ENCODE results near the gene TMEM106C.
"Not testable (repeated sequence)": the region's sequence is repeated elsewhere in the genome, so short reads cannot be mapped to it uniquely, and the experiment has no call there.

The TMEM106C gene

GRCh38 chr12:47950856-47951468, 12.4 kb upstream of the TMEM106C start:
- no peak for DNase-seq

GRCh38 chr12:47954058-47954457, 9.3 kb upstream of the TMEM106C start:
- DNase-seq = no peak

DNA sequence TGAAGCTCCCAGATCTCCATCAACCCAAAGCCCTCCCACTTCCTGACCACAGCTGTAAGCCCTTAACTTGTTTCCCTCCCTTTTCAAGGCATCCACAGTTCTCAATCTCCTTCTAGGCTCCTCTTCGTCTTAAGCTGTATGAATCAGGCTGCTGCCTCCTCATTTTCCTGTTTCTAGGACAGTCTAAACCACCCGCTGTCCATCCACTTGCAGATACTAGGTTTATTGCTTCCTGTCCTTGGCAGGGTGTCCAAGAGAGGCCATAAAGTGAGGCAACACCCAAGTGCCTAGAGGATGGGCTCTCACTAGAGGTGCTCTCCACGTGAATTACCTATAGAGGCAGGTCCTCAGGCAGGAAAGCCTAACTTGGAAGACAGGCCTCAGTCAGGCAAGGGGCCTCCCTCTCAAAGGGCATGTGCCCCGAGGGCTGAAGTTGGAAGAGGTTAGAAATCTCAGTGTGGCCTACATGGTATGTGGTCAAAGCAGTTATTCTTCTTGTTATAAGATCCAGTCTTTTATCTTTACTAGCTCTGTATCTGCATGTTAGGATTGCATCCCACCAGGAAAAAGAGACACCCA, 8.8 kb upstream of the TMEM106C start:
- no peak for DNase-seq

DNA sequence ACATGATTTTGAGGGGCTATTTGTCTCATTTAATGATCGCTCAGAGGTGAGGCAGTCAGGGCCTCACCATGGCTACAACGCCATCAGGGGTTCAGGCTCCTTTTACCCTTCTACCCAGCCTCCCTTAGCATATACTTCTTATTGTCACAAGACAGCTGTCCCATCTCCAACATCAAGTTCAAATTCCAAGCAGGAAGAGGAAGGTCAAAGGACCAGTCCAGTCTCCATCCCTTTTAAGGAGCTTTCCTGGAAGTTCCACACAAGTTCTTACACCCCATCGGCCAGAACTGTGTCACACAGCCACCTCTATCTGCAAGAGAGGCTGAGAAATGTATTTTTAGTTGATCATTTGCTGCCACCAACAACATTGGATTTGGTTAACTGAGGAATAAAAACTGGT, 8.3 kb upstream of the TMEM106C start:
- no peak for DNase-seq

DNA sequence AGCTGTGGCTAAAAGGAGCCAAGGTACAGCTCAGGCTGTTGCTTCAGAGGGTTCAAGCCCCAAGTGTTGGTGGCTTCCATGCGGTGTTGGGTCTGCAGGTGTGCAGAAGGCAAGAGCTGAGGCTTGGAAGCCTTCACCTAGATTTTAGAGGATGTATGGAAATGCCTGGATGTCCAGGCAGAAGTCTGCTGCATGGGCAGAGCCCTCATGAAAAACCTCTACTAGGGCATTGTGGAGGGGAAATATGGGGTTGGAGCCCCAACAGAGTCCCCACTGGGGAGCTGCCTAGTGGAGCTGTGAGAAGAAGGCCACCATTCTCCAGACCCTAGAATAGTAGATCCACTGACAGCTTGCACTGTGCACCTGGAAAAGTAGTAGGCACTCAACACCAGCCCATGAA, 5.7 kb upstream of the TMEM106C start:
- not testable (repeated sequence) for DNase-seq

DNA sequence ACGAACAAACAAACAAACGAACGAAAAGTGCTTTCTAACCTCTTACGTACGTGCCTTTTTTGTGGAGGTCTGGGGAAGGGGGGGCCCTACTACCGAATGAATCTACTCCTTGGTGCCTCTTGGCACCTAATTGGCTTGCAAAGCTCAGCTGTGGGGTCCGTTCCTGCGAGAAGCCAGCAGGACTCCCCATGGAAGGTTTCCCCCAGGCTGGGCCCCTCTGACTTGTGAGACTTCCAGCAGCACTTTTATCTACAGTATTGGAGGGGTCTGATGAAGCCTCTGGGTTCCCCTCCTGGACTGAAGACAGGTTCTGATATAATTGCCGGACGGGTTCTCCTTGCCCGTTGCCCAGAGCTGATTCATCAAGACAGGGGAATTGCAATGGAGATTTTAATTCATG, 1.2 kb upstream of the TMEM106C start:
- no peak for DNase-seq

DNA sequence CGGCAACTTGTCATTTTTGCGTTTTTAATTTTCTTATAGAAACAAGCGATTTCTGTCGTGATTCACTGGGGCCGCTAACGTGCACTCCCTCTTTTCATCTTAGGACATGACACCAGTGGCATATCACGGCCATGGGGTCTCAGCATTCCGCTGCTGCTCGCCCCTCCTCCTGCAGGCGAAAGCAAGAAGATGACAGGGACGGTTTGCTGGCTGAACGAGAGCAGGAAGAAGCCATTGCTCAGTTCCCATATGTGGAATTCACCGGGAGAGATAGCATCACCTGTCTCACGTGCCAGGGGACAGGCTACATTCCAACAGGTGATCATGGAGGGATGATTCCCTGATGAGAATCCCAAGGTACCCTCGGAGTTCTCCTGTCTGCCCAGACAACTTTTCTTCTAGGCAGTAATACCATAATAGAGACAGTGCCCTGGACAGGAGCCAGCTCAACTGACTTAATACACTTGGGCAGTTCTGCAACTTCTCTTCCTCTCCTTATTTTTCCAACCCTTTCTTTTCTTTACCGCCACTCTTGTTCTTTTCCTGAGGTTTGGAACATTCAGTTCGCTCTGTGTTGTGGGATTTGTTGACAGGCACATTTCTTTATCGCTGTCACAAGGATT, 821 bp downstream of the TMEM106C start:
- DNase-seq = peak; percentile 25 to 47

GRCh38 chr12:47965581-47965980, 2.2 kb downstream of the TMEM106C start:
- DNase-seq = no peak

- no peak for DNase-seq
Observed at GRCh38 chr12:47967461-47968321, 4.3 kb downstream of the TMEM106C start.

- DNase-seq = no peak
Observed at GRCh38 chr12:47969845-47970244, 6.4 kb downstream of the TMEM106C start.

DNA sequence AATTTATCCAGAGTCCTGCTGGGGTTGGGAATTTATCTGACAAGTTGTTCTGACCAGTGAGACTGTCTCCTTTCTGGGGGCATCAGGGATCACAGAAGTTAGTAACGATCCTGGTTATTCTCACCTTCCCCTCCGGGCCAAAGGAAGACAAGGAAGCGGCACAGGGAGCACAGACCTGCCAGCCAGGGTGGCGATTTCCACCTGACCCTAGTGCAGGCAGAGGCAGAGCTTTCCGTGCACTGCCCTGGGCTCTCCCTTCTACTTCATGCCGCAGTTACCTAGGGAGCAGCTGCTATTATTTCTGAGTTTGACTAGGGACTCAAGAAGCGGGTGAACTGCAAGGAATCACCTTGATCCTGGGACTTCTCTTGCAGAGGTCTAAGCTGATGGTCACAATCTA, 7.4 kb downstream of the TMEM106C start:
- no peak for DNase-seq

DNA sequence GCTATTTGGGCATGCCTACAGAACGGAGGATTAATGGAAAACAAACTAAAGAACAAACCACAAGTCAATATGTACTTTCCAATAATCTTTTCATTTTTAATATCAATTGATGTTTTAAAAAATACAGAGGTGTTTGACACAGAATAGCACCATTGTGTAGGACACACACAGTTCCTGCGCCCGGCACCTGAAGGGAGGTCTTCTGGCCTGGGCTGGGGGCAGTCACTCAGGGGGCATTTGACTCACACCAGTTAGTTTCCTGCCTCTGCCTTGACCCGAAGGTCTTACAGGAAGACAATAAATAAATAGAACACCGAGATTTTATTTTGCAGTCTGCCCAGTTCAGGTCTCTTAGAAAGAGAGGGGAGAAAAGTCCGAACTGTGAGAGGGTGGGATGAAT, 9.5 kb downstream of the TMEM106C start:
- no peak for DNase-seq

GRCh38 chr12:47973870-47974269, 10.5 kb downstream of the TMEM106C start:
- no peak for DNase-seq

DNA sequence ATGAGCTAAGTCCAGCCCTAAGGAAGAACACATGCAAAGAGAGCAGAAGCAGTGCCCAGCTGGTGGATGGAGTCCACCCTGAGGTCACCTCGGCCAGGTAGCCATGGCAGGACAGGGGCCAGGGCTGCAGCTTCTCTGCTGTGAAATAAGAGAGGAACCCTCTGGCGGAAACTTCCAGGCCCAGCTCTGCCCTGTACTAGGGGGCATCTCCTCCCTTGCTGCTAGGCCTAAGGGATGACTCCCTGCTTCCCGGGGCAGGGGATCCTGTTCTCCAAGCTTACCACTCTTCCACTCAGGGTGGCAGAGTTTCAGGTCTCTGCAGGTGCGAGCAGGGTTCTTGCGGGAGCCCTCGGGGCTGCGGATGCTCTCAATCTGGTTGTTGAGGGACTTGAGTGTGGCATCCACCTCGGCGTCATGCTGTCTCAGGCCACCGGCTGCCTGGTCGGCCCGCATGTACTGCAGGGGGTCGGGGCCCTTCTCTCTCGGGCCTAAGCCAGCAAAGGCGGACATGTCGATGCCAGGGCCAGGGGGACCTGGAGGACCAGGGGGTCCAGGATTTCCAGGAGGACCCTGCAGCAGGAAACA, 11.7 kb downstream of the TMEM106C start:
- DNase-seq = no peak

DNA sequence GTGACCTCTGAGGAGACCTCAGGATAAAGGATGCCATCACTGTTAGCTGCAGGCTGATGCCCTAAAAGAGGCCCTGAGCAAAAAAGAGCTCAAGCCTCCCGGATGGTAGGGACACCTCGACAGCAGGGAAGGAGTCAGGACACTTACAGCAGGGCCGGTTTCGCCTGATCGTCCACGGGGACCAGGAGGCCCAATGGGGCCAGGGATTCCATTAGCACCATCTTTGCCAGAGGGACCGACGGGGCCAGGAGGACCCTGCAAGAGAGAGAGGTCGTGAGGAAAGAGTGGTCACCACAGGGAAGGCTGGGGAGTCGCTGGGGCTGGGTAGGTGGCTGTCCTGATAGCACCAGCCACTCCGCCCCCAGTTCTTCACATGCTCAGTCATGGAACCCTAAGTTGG, 12.4 kb downstream of the TMEM106C start:
- no peak for DNase-seq

DNA sequence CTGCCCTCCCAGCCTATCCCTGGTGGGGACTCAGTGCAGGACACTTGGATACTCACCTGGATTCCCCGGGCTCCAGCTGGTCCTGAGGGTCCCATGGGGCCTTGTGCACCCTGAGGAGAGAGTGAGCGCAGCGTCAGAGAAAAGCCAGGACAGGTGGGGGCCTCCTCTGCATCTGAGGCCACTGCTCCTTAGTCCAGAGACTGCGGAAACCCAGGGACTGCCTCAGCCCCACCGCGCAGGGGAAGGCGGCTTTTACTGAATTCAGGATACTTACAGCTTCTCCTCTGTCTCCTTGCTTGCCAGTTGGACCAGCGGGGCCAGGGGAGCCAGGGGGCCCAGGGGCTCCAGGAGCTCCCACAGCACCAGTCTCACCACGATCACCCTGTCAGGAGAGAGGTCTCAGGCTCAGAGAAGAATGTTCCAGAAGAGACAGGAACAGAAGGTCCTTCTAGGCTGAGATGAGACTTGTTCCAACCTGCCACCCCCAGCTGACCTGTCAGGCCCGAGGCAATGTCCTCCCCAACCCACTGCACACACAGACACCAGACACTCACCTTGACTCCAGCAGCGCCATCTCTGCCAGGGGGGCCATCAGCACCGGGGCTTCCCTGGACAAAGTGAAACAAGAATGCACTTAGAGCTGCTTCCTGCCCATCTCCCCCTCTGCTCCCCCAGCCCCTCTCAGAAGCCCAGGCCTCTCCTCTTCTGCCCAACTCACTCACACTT, 13.8 kb downstream of the TMEM106C start:
- DNase-seq = no peak

- DNase-seq = no peak
Observed at GRCh38 chr12:47977772-47978597, 14.6 kb downstream of the TMEM106C start.

- DNase-seq = no peak
Observed at GRCh38 chr12:47978598-47978873, 15.1 kb downstream of the TMEM106C start.

GRCh38 chr12:47979166-47979565, 15.8 kb downstream of the TMEM106C start:
- DNase-seq = no peak

- DNase-seq = no peak
Observed at GRCh38 chr12:47979686-47980085, 16.3 kb downstream of the TMEM106C start.

DNA sequence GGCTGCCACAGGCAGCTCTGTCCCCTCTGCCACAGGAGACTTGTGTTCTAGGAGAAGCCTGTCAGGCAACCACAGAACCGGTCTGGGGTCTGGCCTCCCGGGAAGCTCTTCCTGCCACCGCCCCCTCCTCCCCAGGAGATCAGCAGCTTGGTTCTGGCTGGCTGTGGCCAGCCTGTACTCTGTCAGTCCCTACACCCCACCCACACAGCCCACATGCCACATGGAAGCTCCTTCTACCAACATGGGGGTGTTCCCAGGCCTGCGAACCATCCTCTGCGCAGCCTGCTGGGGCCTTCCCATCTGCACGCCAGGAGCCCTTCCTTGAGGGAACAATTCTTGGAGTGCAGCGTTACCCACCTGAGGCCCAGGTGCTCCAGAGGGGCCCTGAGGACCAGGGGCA, 16.8 kb downstream of the TMEM106C start:
- no peak for DNase-seq

Data from NCI-H526 (cell line).